Measurements from ENCODE around the gene STIMATE.

STIMATE gene

DNA sequence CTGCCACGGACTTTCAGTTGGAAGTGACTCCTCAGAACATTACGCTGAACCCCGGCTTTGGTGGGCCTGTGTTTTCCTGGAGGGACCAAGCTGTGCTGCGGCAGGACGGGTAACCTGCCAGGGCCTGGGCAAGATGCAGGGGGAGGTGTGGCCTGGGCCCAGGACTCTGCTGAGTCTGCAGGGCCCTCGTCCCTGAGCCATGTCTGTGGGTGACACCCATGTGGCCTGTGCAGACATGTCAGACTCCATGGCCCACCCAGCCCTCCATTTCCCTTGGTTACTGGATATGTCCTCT lies 107.7 kb downstream of the STIMATE start:
- H3K27ac ChIP-seq (ENCODE audit: low read depth, low read length): no peak overlapping the region
- no peak overlapping the region for H3K4me3 ChIP-seq (ENCODE audit: low read length)
- no peaks in the 10 kb centered on the region for H3K4me1 ChIP-seq (ENCODE audit: control insufficient read depth, low read length)
- no peaks in the 10 kb centered on the region for H3K27me3 ChIP-seq (ENCODE audit: control insufficient read depth, low read length)
- no peaks in the 10 kb centered on the region for H3K79me2 ChIP-seq (ENCODE audit: control insufficient read depth, low read length)
- no peak overlapping the region for H3K4me2 ChIP-seq (ENCODE audit: low read length)
- H4K20me1 ChIP-seq (ENCODE audit: control insufficient read depth, insufficient read depth, low read depth, low read length): no peaks in the 10 kb centered on the region
- H3K36me3 ChIP-seq (ENCODE audit: control insufficient read depth, low read length): no peaks in the 10 kb centered on the region
- H3K9me3 ChIP-seq (ENCODE audit: control insufficient read depth, insufficient read depth, low read length): no peaks in the 10 kb centered on the region
- no peak for TF ChIP-seq EZH2phosphoT487 (IDR thresholded peaks at IDR 0.05; ENCODE audit: borderline replicate concordance, low read length)
- TF ChIP-seq, protein P1, sequence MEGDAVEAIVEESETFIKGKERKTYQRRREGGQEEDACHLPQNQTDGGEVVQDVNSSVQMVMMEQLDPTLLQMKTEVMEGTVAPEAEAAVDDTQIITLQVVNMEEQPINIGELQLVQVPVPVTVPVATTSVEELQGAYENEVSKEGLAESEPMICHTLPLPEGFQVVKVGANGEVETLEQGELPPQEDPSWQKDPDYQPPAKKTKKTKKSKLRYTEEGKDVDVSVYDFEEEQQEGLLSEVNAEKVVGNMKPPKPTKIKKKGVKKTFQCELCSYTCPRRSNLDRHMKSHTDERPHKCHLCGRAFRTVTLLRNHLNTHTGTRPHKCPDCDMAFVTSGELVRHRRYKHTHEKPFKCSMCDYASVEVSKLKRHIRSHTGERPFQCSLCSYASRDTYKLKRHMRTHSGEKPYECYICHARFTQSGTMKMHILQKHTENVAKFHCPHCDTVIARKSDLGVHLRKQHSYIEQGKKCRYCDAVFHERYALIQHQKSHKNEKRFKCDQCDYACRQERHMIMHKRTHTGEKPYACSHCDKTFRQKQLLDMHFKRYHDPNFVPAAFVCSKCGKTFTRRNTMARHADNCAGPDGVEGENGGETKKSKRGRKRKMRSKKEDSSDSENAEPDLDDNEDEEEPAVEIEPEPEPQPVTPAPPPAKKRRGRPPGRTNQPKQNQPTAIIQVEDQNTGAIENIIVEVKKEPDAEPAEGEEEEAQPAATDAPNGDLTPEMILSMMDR (IDR thresholded peaks at IDR 0.05; ENCODE audit: low read depth, low read length, poor library complexity, severe bottlenecking): no peak
- H3F3A ChIP-seq (ENCODE audit: control insufficient read depth, insufficient read depth): no peaks in the 10 kb centered on the region
- no peaks in the 10 kb centered on the region for H3K9me2 ChIP-seq (replicated peaks; ENCODE audit: control insufficient read depth, low read length)

DNA sequence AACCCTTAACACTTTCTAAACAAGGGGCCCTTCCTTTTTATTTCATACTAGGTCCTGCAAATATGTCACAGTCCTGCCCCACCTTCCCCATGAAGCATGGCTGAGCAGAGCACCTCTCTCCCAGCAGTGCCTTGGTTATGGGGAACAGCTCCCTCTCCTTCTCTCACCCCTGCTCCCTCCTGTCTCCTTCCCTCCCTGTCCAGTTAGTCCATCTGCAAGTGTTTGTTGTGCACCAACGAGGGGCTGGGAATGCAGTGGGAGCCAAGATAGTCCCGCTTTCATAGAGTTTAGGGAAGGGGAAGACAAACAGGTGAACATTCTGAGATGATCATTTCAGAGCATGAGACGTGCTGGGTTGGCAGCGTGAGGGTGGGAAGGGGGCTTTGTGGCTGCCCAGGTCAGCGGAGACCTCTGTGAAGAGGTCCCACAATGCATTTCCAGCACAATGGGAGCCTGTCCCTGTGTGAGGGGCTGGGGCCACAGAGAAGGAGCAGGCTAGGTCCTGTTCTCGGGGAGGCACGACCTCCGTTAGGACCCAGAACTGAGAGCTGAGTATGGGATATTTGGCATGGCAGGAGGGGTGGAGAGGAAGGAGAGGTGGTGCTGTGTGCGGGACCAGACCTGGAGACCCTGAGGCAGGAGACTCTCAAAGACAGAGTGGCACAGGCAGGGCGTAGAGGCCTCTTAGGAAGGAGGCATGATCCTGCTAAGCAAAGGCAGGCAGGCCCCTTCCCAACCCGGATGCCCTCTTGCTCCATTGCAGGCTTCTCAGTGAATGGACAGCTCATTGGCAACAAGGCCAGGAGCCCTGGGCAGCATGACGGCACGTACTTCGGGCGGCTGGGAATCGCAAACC lies 108.2 kb downstream of the STIMATE start:
- H3K4me1 ChIP-seq (ENCODE audit: control insufficient read depth, low read length): no peaks in the 10 kb centered on the region
- TF ChIP-seq, protein P1 (IDR thresholded peaks at IDR 0.05; ENCODE audit: low read depth, low read length, poor library complexity, severe bottlenecking): no peak
- TF ChIP-seq EZH2phosphoT487 (IDR thresholded peaks at IDR 0.05; ENCODE audit: borderline replicate concordance, low read length): no peak
- H3K9me3 ChIP-seq (ENCODE audit: control insufficient read depth, insufficient read depth, low read length): no peaks in the 10 kb centered on the region
- no peak overlapping the region for H3K27ac ChIP-seq (ENCODE audit: low read depth, low read length)
- H3K4me2 ChIP-seq (ENCODE audit: low read length): no peak overlapping the region
- no peaks in the 10 kb centered on the region for H3F3A ChIP-seq (ENCODE audit: control insufficient read depth, insufficient read depth)
- no peaks in the 10 kb centered on the region for H3K27me3 ChIP-seq (ENCODE audit: control insufficient read depth, low read length)
- no peaks in the 10 kb centered on the region for H3K79me2 ChIP-seq (ENCODE audit: control insufficient read depth, low read length)
- no peak overlapping the region for H3K4me3 ChIP-seq (ENCODE audit: low read length)
- H3K9me2 ChIP-seq (replicated peaks; ENCODE audit: control insufficient read depth, low read length): no peaks in the 10 kb centered on the region
- no peaks in the 10 kb centered on the region for H3K36me3 ChIP-seq (ENCODE audit: control insufficient read depth, low read length)
- H4K20me1 ChIP-seq (ENCODE audit: control insufficient read depth, insufficient read depth, low read depth, low read length): no peaks in the 10 kb centered on the region

DNA sequence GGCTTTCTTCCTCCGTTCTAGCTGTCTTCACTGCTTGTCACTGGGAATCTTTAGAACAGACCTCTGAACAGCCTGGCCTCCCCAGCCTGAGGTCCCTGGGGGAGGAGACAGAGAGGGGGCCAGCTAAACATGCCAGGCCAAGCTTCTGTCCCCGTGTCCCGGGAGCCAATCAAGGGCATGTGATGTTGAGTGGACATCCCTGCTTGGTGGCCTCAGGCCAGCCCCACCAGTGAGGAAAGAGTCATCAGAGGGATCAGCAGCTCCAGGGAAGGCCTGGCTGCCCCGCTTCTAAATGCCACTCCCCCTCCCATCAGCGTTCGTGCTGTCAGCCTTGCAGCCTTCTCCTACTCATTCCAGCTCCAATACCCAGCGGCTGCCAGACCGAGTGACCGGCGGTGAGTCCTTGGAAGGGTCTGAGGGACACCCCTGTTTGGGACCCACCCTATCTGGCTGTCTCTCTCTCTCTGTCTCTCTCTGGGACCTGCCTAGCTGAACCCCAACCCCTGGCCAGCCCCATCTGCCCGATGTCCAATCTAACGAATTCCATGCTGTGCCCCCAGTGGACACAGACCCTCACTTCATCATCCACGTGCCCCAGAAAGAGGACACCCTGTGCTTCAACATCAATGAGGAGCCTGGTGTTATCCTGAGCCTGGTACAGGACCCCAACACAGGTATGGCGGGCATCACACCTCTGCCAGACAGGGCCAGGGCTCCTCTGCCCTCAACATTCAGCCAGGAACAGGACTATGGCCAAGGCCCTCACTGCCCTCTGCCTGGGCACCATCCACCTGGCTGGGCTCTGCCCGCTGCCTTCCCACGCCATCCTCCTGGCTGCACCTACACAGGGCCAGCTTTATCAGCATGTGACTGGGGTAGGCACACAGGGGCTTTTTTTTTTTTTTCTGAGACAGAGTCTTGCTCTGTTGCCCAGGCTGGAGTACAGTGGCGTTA lies 109.4 kb downstream of the STIMATE start:
- Histone ChIP-seq H3K36me3 (ENCODE audit: control insufficient read depth, low read length) (no peaks in the 10 kb centered on the region), H3K9me3 (ENCODE audit: control insufficient read depth, insufficient read depth, low read length) (no peaks in the 10 kb centered on the region), H3K79me2 (ENCODE audit: control insufficient read depth, low read length) (no peaks in the 10 kb centered on the region), H3K4me1 (ENCODE audit: control insufficient read depth, low read length) (no peaks in the 10 kb centered on the region), H4K20me1 (ENCODE audit: control insufficient read depth, insufficient read depth, low read depth, low read length) (no peaks in the 10 kb centered on the region), H3K27ac (ENCODE audit: low read depth, low read length) (no peak overlapping the region), H3F3A (ENCODE audit: control insufficient read depth, insufficient read depth) (no peaks in the 10 kb centered on the region), H3K4me2 (ENCODE audit: low read length) (no peak overlapping the region), H3K9me2 (replicated peaks; ENCODE audit: control insufficient read depth, low read length) (no peaks in the 10 kb centered on the region), H3K4me3 (ENCODE audit: low read length) (no peak overlapping the region), H3K27me3 (ENCODE audit: control insufficient read depth, low read length) (0 out of 2 replicates have a peak, but pooled peaks cover under 1% of the 10 kb centered on the region)
- TF ChIP-seq EZH2phosphoT487 (IDR thresholded peaks at IDR 0.05; ENCODE audit: borderline replicate concordance, low read length): no peak
- TF ChIP-seq, protein P1 (IDR thresholded peaks at IDR 0.05; ENCODE audit: low read depth, low read length, poor library complexity, severe bottlenecking): no peak
